Activated naive CD4-positive, alpha-beta T cell treated with anti-CD3 and anti-CD28 coated beads, Interleukin-2, amount 50 U/mL, for 72 hours (primary cell): ENCODE results near the gene ANKRD22. TPM values are rescaled to one million over a fixed set of nuclear protein-coding genes. Genes with fewer than 3 reads are reported as not detected.
A peak's percentile ranks its signal among the peaks of the same experiment; 100 is the strongest.

Experiments used
- ATAC-seq, 2 donors: fragments of 150-1000 bp; cut with Tn5 transposase; 2 replicates each; pipeline ENCODE4 v1.10.0; 2021; ENCODE audit warnings: mild to moderate bottlenecking in 2 of 2, moderate library complexity in 2 of 2
- DNase-seq, 2 donors: peaks; one replicate each; pipeline ENCODE4 v3.0.0; 2021 to 2022; ENCODE audit warnings: low spot score in 2 of 2
- H3K27ac Mint-ChIP-seq, 2 donors: one replicate each; pipeline ENCODE4 v1.8.0; 2022; ENCODE audit warnings: mild to moderate bottlenecking in 2 of 2, mixed read lengths in 2 of 2
- H3K36me3 Mint-ChIP-seq, 2 donors: one replicate each; pipeline ENCODE4 v1.8.0; 2022; ENCODE audit warnings: mixed read lengths in 2 of 2
- H3K9me3 Mint-ChIP-seq, 2 donors: one replicate each; pipeline ENCODE4 v1.8.0; 2022; ENCODE audit warnings: mixed read lengths in 2 of 2
- total RNA-seq, 2 donors: library from RNA; stranded (reverse); gene quantifications; one replicate each; pipeline ENCODE4 v1.2.3, GENCODE V29; 2022

Gene ANKRD22
- total RNA-seq, 2 donors from 2014 or later = 0.18 to 0.78 TPM

GRCh38 chr10:88881922-88882645 is 30.4 kb upstream of the ANKRD22 start:
- no peak for DNase-seq
- Mint-ChIP-seq H3K36me3 (peaks cover 23% of the 10 kb centered on the region in 2 donors), H3K27ac (peak overlapping the region; percentile 92 to 93), H3K9me3 (no peaks in the 10 kb centered on the region)
- ATAC-seq = no peak

- ATAC-seq (no peak), DNase-seq (no peak)
- Mint-ChIP-seq H3K36me3 (peaks cover 23 to 27% of the 10 kb centered on the region in 2 donors), H3K27ac (peak overlapping the region; percentile 92 to 93), H3K9me3 (no peaks in the 10 kb centered on the region)
Observed at GRCh38 chr10:88881320-88881719, 29.7 kb upstream of the ANKRD22 start.

- Mint-ChIP-seq H3K9me3 (no peaks in the 10 kb centered on the region), H3K27ac (peak overlapping the region; percentile 92 to 93), H3K36me3 (peaks cover 23 to 27% of the 10 kb centered on the region in 2 donors)
- DNase-seq (peak; percentile 75 to 85), ATAC-seq (peak; percentile 82 to 84)
Observed at GRCh38 chr10:88880282-88881076, 28.8 kb upstream of the ANKRD22 start.

GRCh38 chr10:88879534-88880281 is 28.1 kb upstream of the ANKRD22 start, which contains the start of gene STAMBPL1:
Gene STAMBPL1 (plus strand): TSS chr10:88880245. CDS start chr10:88901709, 21,464 bp downstream.
- no peaks in the 10 kb centered on the region for H3K9me3 Mint-ChIP-seq

GRCh38 chr10:88877298-88877697 is 25.7 kb upstream of the ANKRD22 start:
- Mint-ChIP-seq H3K27ac (no peak overlapping the region), H3K36me3 (peaks cover 15 to 17% of the 10 kb centered on the region in 2 donors), H3K9me3 (no peaks in the 10 kb centered on the region)
- DNase-seq (no peak), ATAC-seq (no peak)

More at GRCh38 chr10:88879534-88880281, 28.1 kb upstream of the ANKRD22 start, which contains the start of gene STAMBPL1:
- peak; percentile 67 to 68 for ATAC-seq
- H3K36me3 Mint-ChIP-seq = peaks cover 23 to 27% of the 10 kb centered on the region in 2 donors
- H3K27ac Mint-ChIP-seq = peak within 1 kb of the TSS; percentile 92 to 93
- peak; percentile 72 to 80 for DNase-seq

- DNase-seq (no peak), ATAC-seq (no peak)
Observed at GRCh38 chr10:88875081-88875480, 23.4 kb upstream of the ANKRD22 start.

GRCh38 chr10:88874281-88874680 is 22.6 kb upstream of the ANKRD22 start:
- Mint-ChIP-seq H3K27ac (no peak overlapping the region), H3K36me3 (peaks cover under 1 to 6% of the 10 kb centered on the region in 2 donors), H3K9me3 (peaks cover 0 to 4% of the 10 kb centered on the region in 2 donors)
- ATAC-seq (no peak), DNase-seq (no peak)

More at GRCh38 chr10:88875081-88875480, 23.4 kb upstream of the ANKRD22 start:
- H3K9me3 Mint-ChIP-seq = peaks cover 0 to 4% of the 10 kb centered on the region in 2 donors
- H3K36me3 Mint-ChIP-seq = peaks cover 6 to 8% of the 10 kb centered on the region in 2 donors
- no peak overlapping the region for H3K27ac Mint-ChIP-seq

- H3K27ac Mint-ChIP-seq = no peak overlapping the region
- no peak for DNase-seq
- ATAC-seq = no peak
- peaks cover 0 to 4% of the 10 kb centered on the region in 2 donors for H3K9me3 Mint-ChIP-seq
- H3K36me3 Mint-ChIP-seq = peaks cover 0 to 6% of the 10 kb centered on the region in 2 donors
Observed at GRCh38 chr10:88873757-88874156, 22.1 kb upstream of the ANKRD22 start.

- no peak for ATAC-seq
- Mint-ChIP-seq H3K9me3 (peaks cover 0 to 4% of the 10 kb centered on the region in 2 donors), H3K36me3 (no peaks in the 10 kb centered on the region)
Observed at GRCh38 chr10:88870089-88870488, 18.4 kb upstream of the ANKRD22 start.

GRCh38 chr10:88866454-88866853 is 14.8 kb upstream of the ANKRD22 start:
- no peak overlapping the region for H3K27ac Mint-ChIP-seq
- H3K36me3 Mint-ChIP-seq = peaks cover 0 to 6% of the 10 kb centered on the region in 2 donors
- ATAC-seq = no peak
- DNase-seq = no peak
- H3K9me3 Mint-ChIP-seq = peaks cover 0 to 4% of the 10 kb centered on the region in 2 donors

More at GRCh38 chr10:88870089-88870488, 18.4 kb upstream of the ANKRD22 start:
- H3K27ac Mint-ChIP-seq = no peak overlapping the region
- no peak for DNase-seq

GRCh38 chr10:88865281-88865876 is 13.7 kb upstream of the ANKRD22 start:
- H3K27ac Mint-ChIP-seq = no peak overlapping the region
- no peak for ATAC-seq
- no peak for DNase-seq

GRCh38 chr10:88861036-88861435 is 9.4 kb upstream of the ANKRD22 start:
- H3K27ac Mint-ChIP-seq = no peak overlapping the region
- ATAC-seq (no peak), DNase-seq (no peak)
- no peaks in the 10 kb centered on the region for H3K9me3 Mint-ChIP-seq
- peaks cover 0 to 6% of the 10 kb centered on the region in 2 donors for H3K36me3 Mint-ChIP-seq

More at GRCh38 chr10:88865281-88865876, 13.7 kb upstream of the ANKRD22 start:
- no peaks in the 10 kb centered on the region for H3K9me3 Mint-ChIP-seq
- peaks cover 0 to 6% of the 10 kb centered on the region in 2 donors for H3K36me3 Mint-ChIP-seq

- H3K36me3 Mint-ChIP-seq = peaks cover 0 to 6% of the 10 kb centered on the region in 2 donors
- H3K9me3 Mint-ChIP-seq = no peaks in the 10 kb centered on the region
- H3K27ac Mint-ChIP-seq = no peak overlapping the region
- ATAC-seq = peak; percentile 46 to 90
- DNase-seq = no peak
Observed at GRCh38 chr10:88858491-88858890, 6.8 kb upstream of the ANKRD22 start.

- no peak for ATAC-seq
- Mint-ChIP-seq H3K9me3 (no peaks in the 10 kb centered on the region), H3K27ac (no peak overlapping the region), H3K36me3 (peaks cover 0 to under 1% of the 10 kb centered on the region in 2 donors)
- DNase-seq = no peak
Observed at GRCh38 chr10:88857831-88858230, 6.2 kb upstream of the ANKRD22 start.

- Mint-ChIP-seq H3K27ac (no peak overlapping the region), H3K36me3 (no peaks in the 10 kb centered on the region), H3K9me3 (no peaks in the 10 kb centered on the region)
- DNase-seq (no peak), ATAC-seq (no peak)
Observed at GRCh38 chr10:88854684-88855083, 3.0 kb upstream of the ANKRD22 start.
